Right lobe of liver (tissue), 6 donors: Measurements from ENCODE around the gene GPR15LG. TPM values are rescaled to one million over a fixed set of nuclear protein-coding genes. Genes with fewer than 3 reads are reported as not detected.

Experiments
- ATAC-seq, 4 donors: fragments of 200-7000 bp; cut with Tn5 transposase; one replicate each; pipeline ENCODE4 v1.9.1; 2020; ENCODE audit warnings: mild to moderate bottlenecking in 4 of 4, moderate library complexity in 4 of 4
- DNase-seq, 3 donors: peaks; one replicate each; pipeline ENCODE4 v3.0.0-alpha.2; 2020
- H3K27ac ChIP-seq, 3 donors: fragments of 200-600 bp; one replicate each; pipeline ENCODE4 v1.8.0; 2022
- H3K27me3 ChIP-seq, 2 donors: fragments of 200-600 bp; one replicate each; pipeline ENCODE4 v1.8.0; 2022
- H3K36me3 ChIP-seq, 4 donors: fragments of 200-600 bp; sonication (generic) in 1 of 4; one replicate each; pipeline versions ENCODE4 v1.5.1 to v1.8.0; 2017 to 2022; ENCODE audit warnings: control low read depth in 1 of 4
- H3K4me1 ChIP-seq, 4 donors: fragments of 200-600 bp; sonication (generic) in 1 of 4; one replicate each; pipeline versions ENCODE4 v1.5.1 to v1.8.0; 2017 to 2022; ENCODE audit warnings: control low read depth in 1 of 4
- H3K4me3 ChIP-seq, 3 donors: fragments of 200-600 bp; one replicate each; pipeline ENCODE4 v1.8.0; 2022
- H3K9me3 ChIP-seq, 4 donors: fragments of 200-600 bp; sonication (generic) in 1 of 4; one replicate each; pipeline versions ENCODE4 v1.5.1 to v1.8.0; 2017 to 2022; ENCODE audit warnings: control low read depth in 1 of 4
- CTCF ChIP-seq, 4 donors: fragments of 200-600 bp in 3 of 4; fragments of 450-650 bp in 1 of 4; IDR thresholded peaks; one replicate each; pipeline versions ENCODE4 v1.5.1 to v1.8.0; 2016 to 2022; ENCODE audit warnings: antibody characterized with exemption in 4 of 4, mild to moderate bottlenecking in 2 of 4
- POLR2A ChIP-seq: fragments of 450-650 bp; IDR thresholded peaks from one replicate; pipeline ENCODE4 v1.6.1; 2017; ENCODE audit warnings: antibody characterized with exemption, mild to moderate bottlenecking
- WGBS: methylation state at CpG from one replicate; pipeline ENCODE4 v1.1.6; 2018; ENCODE audit warnings: low coverage, low lambda C conversion rate; ENCODE audit not compliant: insufficient coverage; ENCODE audit errors: missing lambda C conversion rate; 5-methylcytosine and 5-hydroxymethylcytosine counted together
- intact Hi-C, 2 donors: fragments of 100-400 bp; cut with DNase I; formaldehyde crosslinking; loops; one replicate each; pipeline versions ENCODE4 v1.11.2 to v1.14.1; 2022
- total RNA-seq, 6 experiments: library from RNA; depleted of rRNA in 2 of 6; stranded (reverse); fragments of >200 nt in 2 of 6; fragmentation: NEBNext Ultra II Directional in 3 of 6; extraction: Animal tissue kit (Norgen Biotek cat#: 25700) in 3 of 6; gene quantifications; one replicate each; pipeline versions ENCODE4 v1.1.0 to v1.2.4, GENCODE V29; 2016 to 2023
- donor health status: DM: no; HTN: yes; CAD: no.
- donor health status: DM: no; HTN: no; CAD: no.
- donor health status: DM: no; HTN: no; CAD: no.
- donor health status: DM: no; HTN: yes; CAD: no.
- donor health status: DM: no; HTN: yes; CAD: no.

Gene GPR15LG
- total RNA-seq, 6 experiments from 2014 or later = not detected

GRCh38 chr10:84195044-84195830, 21.6 kb downstream of the GPR15LG start:
- TF ChIP-seq POLR2A (no peak), CTCF (IDR thresholded peaks at IDR 0.05) (no peak)
- peaks cover 0 to 10% (median 0%) of the 10 kb centered on the region in 4 donors for H3K4me1 ChIP-seq
- intact Hi-C loops = no loop called here
- WGBS = 20% methylated on average over 1 of the region's 43 CpGs
- no peak for DNase-seq
- peak overlapping the region in 1 of 3 donors; percentile 40 for H3K4me3 ChIP-seq
- H3K27ac ChIP-seq = no peak overlapping the region
- no peaks in the 10 kb centered on the region for H3K36me3 ChIP-seq
- no peaks in the 10 kb centered on the region for H3K9me3 ChIP-seq
- no peak for ATAC-seq
- H3K27me3 ChIP-seq = peaks cover 7 to 11% of the 10 kb centered on the region in 2 donors

GRCh38 chr10:84196083-84196482, 22.5 kb downstream of the GPR15LG start:
- Histone ChIP-seq H3K9me3 (no peaks in the 10 kb centered on the region), H3K27me3 (peaks cover 7 to 11% of the 10 kb centered on the region in 2 donors), H3K4me3 (no peak overlapping the region), H3K36me3 (no peaks in the 10 kb centered on the region), H3K4me1 (peaks cover 0 to 10% (median 0%) of the 10 kb centered on the region in 4 donors), H3K27ac (no peak overlapping the region)
- TF ChIP-seq CTCF (IDR thresholded peaks at IDR 0.05) (no peak), POLR2A (no peak)
- ATAC-seq = peak in 2 of 4 donors; percentile 26 to 27
- intact Hi-C loops = no loop called here
- whole genome bisulfite sequencing = 7% methylated on average over 4 of the region's 4 CpGs
- no peak for DNase-seq

GRCh38 chr10:84196941-84197340, 23.3 kb downstream of the GPR15LG start:
- Histone ChIP-seq H3K27me3 (peaks cover 7 to 11% of the 10 kb centered on the region in 2 donors), H3K27ac (no peak overlapping the region), H3K9me3 (no peaks in the 10 kb centered on the region), H3K4me1 (peaks cover 0 to 10% (median 0%) of the 10 kb centered on the region in 4 donors), H3K36me3 (no peaks in the 10 kb centered on the region), H3K4me3 (no peak overlapping the region)
- 81% methylated on average over 3 of the region's 5 CpGs for WGBS
- TF ChIP-seq POLR2A (no peak), CTCF (IDR thresholded peaks at IDR 0.05) (no peak)
- intact Hi-C loops = no loop called here
- ATAC-seq (no peak), DNase-seq (no peak)

GRCh38 chr10:84197643-84198042, 24.0 kb downstream of the GPR15LG start:
- DNase-seq (no peak), ATAC-seq (no peak)
- H3K27ac ChIP-seq = no peak overlapping the region
- no peaks in the 10 kb centered on the region for H3K9me3 ChIP-seq
- intact Hi-C loops = no loop called here
- TF ChIP-seq POLR2A (no peak), CTCF (IDR thresholded peaks at IDR 0.05) (no peak)
- H3K4me1 ChIP-seq = peaks cover 0 to 10% (median 0%) of the 10 kb centered on the region in 4 donors
- WGBS = no CpG with 5 or more reads among the region's 5 CpGs
- H3K27me3 ChIP-seq = peaks cover 7 to 11% of the 10 kb centered on the region in 2 donors
- H3K36me3 ChIP-seq = no peaks in the 10 kb centered on the region
- H3K4me3 ChIP-seq = no peak overlapping the region
